ENCODE data around the gene TM9SF1. TPM values are rescaled to one million over a fixed set of nuclear protein-coding genes. Genes with fewer than 3 reads are reported as not detected.

The TM9SF1 gene
- total and polyA plus RNA-seq, 5 experiments from 2014 or later, result 19.4 to 29.8 (median 23.1) TPM

- Mint-ChIP-seq H3K36me3 (peaks cover 0 to 48% (median 12%) of the 10 kb centered on the region in 3 donors), H3K9me3 (no peaks in the 10 kb centered on the region), H3K4me1 (peaks cover 22 to 71% (median 69%) of the 10 kb centered on the region in 4 donors), H3K4me3 (peak within 1 kb of the TSS; percentile 94 to 100 (median 98)), H3K27me3 (no peaks in the 10 kb centered on the region), H3K27ac (peak within 1 kb of the TSS; percentile 91 to 99 (median 96))
- peak; percentile 91 to 98 (median 96) for DNase-seq
- POLR2A ChIA-PET, result interaction anchor here (1.0 to 5.1 kb wide), 17 partner anchors 10 to 284 kb away, joined by 3 to 84 read pairs (median 12); partner anchors contain the start of genes CHMP4A, DCAF11, IPO4 and IRF9
- ATAC-seq, result peak; percentile 87 to 90
Measured at GRCh38 chr14:24146978-24147760, 48.1 kb downstream of the TM9SF1 start, which contains the start of gene RNF31. RNF31 (plus strand) TSS chr14:24147498; CDS start chr14:24147699, 201 bp downstream.

DNA sequence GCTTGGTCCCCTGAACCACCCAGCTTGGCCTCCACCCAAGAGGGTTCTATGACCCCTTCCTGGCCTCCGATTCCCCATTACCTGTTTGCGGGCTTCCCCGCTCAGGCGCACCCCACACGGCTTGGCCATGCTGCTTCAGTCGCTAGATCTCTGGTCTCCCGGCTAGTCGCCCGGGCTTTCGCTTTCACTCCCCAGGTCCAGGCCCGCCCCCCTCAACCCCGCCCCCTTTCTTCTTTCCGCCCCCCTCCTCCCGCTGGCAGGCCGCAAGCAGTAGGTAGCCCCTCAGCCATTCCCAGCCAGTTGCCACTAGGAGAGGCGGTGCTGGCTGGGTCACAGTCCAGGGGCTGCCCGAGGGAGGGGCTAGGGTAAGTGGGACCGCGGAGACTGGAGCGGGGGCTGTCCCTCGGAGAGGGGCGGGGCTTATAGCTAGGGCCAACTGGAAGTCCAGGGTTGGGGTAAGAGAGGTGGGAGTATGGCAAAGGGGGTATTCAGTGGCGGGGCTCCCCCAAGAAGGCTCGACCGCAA is 48.7 kb downstream of the TM9SF1 start, which contains the start of gene PSME2:
Gene PSME2 (minus strand): TSS at position 158 of the 525 bp plus-strand sequence. CDS start 29 bp downstream, at position 129.
- Mint-ChIP-seq H3K27ac (peak within 1 kb of the TSS; percentile 91 to 99 (median 96)), H3K9me3 (no peaks in the 10 kb centered on the region), H3K4me3 (peak within 1 kb of the TSS; percentile 94 to 100 (median 98)), H3K4me1 (peaks cover 25 to 76% (median 73%) of the 10 kb centered on the region in 4 donors), H3K27me3 (no peaks in the 10 kb centered on the region), H3K36me3 (peaks cover 0 to 41% (median 12%) of the 10 kb centered on the region in 3 donors)
- POLR2A ChIA-PET, result interaction anchor here (1.0 to 5.1 kb wide), 17 partner anchors 9 to 285 kb away, joined by 3 to 84 read pairs (median 12); partner anchors contain the start of genes CHMP4A, DCAF11, IPO4 and IRF9
- DNase-seq, result peak; percentile 71 to 91 (median 82)
- peak; percentile 57 to 64 for ATAC-seq

GRCh38 chr14:24145690-24146452 is 49.4 kb downstream of the TM9SF1 start:
- H3K27me3 Mint-ChIP-seq, result no peaks in the 10 kb centered on the region
- peaks cover 23 to 78% (median 74%) of the 10 kb centered on the region in 4 donors for H3K4me1 Mint-ChIP-seq
- POLR2A ChIA-PET, result interaction anchor here (0.6 to 5.1 kb wide), 15 partner anchors 9 to 285 kb away, joined by 3 to 84 read pairs (median 12); partner anchors contain the start of genes CHMP4A, DCAF11, IRF9 and NRL
- peak overlapping the region; percentile 91 to 99 (median 96) for H3K27ac Mint-ChIP-seq
- H3K9me3 Mint-ChIP-seq, result no peaks in the 10 kb centered on the region
- H3K4me3 Mint-ChIP-seq, result peak overlapping the region; percentile 94 to 100 (median 98)
- DNase-seq (no peak), ATAC-seq (no peak)
- H3K36me3 Mint-ChIP-seq, result peaks cover 0 to 35% (median 9%) of the 10 kb centered on the region in 3 donors

DNA sequence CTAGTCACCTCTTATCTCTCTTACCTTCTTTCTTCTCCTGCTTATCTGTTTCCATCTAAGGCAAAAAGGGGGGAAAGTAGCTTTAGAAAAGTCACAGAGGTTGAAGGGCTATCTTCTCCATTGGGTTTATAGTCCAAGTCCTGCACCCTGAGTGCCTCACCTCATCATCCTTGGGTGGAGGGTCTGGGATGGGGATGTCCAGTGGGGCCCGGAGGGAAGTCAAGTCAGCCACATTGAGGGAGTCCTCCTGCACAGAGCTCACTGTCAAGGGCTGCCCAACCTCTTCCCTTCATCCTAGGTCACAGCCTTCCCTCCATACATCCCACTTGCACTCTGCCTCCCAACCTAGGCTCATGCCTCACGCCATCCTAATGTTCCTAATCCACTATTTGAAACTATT is 50.0 kb downstream of the TM9SF1 start:
- Mint-ChIP-seq H3K4me1 (peaks cover 23 to 77% (median 74%) of the 10 kb centered on the region in 4 donors), H3K4me3 (peak overlapping the region; percentile 94 to 100 (median 98)), H3K27ac (peak overlapping the region in 8 of 10 donors; percentile 62 to 99 (median 92)), H3K9me3 (no peaks in the 10 kb centered on the region), H3K36me3 (peaks cover 0 to 29% (median 4%) of the 10 kb centered on the region in 3 donors), H3K27me3 (no peaks in the 10 kb centered on the region)
- DNase-seq, result no peak
- no peak for ATAC-seq
- POLR2A ChIA-PET, result interaction anchor here (0.6 to 5.1 kb wide), 9 partner anchors 8 to 97 kb away, joined by 3 to 84 read pairs (median 12); partner anchors contain the start of genes DCAF11, IRF9, NRL and PSME1

GRCh38 chr14:24144451-24144850 is 50.8 kb downstream of the TM9SF1 start:
- DNase-seq (no peak), ATAC-seq (no peak)
- peak overlapping the region in 8 of 10 donors; percentile 8 to 87 (median 48) for H3K27ac Mint-ChIP-seq
- POLR2A ChIA-PET, result interaction anchor here (1.2 to 5.1 kb wide), 4 partner anchors 8 to 29 kb away, joined by 3 to 55 read pairs (median 4); partner anchors contain the start of genes IRF9 and PSME1
- peaks cover 0 to 27% (median 4%) of the 10 kb centered on the region in 3 donors for H3K36me3 Mint-ChIP-seq
- H3K9me3 Mint-ChIP-seq, result no peaks in the 10 kb centered on the region
- peaks cover 25 to 78% (median 71%) of the 10 kb centered on the region in 4 donors for H3K4me1 Mint-ChIP-seq
- H3K27me3 Mint-ChIP-seq, result no peaks in the 10 kb centered on the region
- H3K4me3 Mint-ChIP-seq, result peak overlapping the region in 7 of 10 donors; percentile 5 to 70 (median 50)

DNA sequence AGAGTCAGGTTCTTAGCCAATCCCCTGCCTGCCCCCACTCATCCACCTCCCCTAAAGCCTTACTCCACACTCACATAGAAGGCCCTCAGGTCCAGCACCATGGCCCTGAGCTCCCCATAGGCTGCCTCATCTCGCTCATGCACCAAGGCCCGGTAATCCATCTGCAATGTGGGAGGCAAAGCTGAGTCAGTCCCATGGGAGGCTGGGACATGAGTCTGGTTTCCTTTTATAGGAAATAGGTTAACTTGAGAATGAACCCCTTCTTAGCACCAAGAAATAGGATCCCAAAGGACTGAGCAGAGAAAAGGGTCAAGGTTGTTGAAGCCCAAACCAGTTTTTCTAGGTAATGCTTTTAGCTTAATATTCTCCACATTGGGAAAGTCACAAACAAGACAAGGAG is 51.7 kb downstream of the TM9SF1 start:
- H3K27me3 Mint-ChIP-seq, result no peaks in the 10 kb centered on the region
- DNase-seq, result no peak
- ATAC-seq, result no peak
- H3K9me3 Mint-ChIP-seq, result no peaks in the 10 kb centered on the region
- H3K4me3 Mint-ChIP-seq, result peak overlapping the region in 6 of 10 donors; percentile 26 to 58 (median 38)
- peaks cover 0 to 30% (median 4%) of the 10 kb centered on the region in 3 donors for H3K36me3 Mint-ChIP-seq
- peaks cover 28 to 78% (median 70%) of the 10 kb centered on the region in 4 donors for H3K4me1 Mint-ChIP-seq
- peak overlapping the region in 4 of 10 donors; percentile 15 to 94 (median 50) for H3K27ac Mint-ChIP-seq
- POLR2A ChIA-PET, result interaction anchor here (0.8 to 1.3 kb wide), 5 partner anchors 7 to 30 kb away, joined by 3 to 4 read pairs (median 3); partner anchors contain the start of genes IRF9 and PSME1

GRCh38 chr14:24141097-24141880 is 54.0 kb downstream of the TM9SF1 start, which contains the start of gene EMC9:
EMC9 (minus strand) TSS chr14:24141591; CDS start chr14:24141304, 287 bp downstream.
- DNase-seq, result peak; percentile 95 to 100 (median 99)
- H3K4me3 Mint-ChIP-seq, result peak within 1 kb of the TSS; percentile 88 to 96 (median 91)

DNA sequence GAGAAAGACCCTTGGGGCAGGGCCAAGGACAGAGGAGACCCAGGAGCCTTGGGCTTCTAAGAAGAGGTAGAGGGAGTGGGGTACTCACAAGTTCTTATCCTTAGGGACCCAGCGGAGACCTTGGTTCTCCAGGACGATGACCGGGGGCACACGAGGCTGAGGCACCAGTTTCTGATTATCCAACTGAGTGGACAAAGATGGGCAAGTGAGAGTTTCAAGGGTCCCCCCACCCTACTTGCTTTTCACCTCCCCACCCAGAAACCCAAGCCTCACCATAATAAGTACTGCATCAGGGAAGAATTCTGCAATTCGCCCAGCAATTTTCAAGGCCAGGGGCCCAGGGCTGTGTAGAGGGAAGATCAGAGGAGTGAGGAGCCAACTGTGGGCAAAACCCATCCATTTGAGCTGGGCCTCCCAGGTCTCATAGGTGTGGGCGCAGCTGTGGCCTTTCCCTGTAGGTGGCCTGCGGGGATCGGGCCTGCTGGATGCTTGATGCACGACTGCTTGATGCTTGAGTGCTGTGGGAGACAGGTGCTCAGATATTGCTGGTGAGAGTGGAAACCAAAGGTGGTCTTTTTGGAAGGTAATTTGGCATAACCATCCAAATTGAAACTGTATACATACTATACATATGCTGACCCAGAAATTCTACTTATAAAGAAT is 55.8 kb downstream of the TM9SF1 start:
- Mint-ChIP-seq H3K27ac (peak overlapping the region in 9 of 10 donors; percentile 18 to 86 (median 58)), H3K27me3 (no peaks in the 10 kb centered on the region), H3K4me3 (peak overlapping the region; percentile 31 to 89 (median 66)), H3K9me3 (no peaks in the 10 kb centered on the region), H3K4me1 (peaks cover 29 to 75% (median 69%) of the 10 kb centered on the region in 4 donors), H3K36me3 (peaks cover 0 to 33% (median 8%) of the 10 kb centered on the region in 3 donors)
- ATAC-seq (no peak), DNase-seq (no peak)
- POLR2A ChIA-PET, result interaction anchor here (4.1 to 9.5 kb wide), 2 partner anchors 7 to 23 kb away, joined by 64 to 177 read pairs; partner anchors contain the start of genes DCAF11, NRL, PSME2 and RNF31

More at GRCh38 chr14:24141097-24141880, 54.0 kb downstream of the TM9SF1 start, which contains the start of gene EMC9:
- Mint-ChIP-seq H3K9me3 (no peaks in the 10 kb centered on the region), H3K36me3 (peaks cover 0 to 36% (median 8%) of the 10 kb centered on the region in 3 donors), H3K27ac (peak within 1 kb of the TSS; percentile 83 to 97 (median 94)), H3K4me1 (peaks cover 31 to 88% (median 79%) of the 10 kb centered on the region in 4 donors), H3K27me3 (no peaks in the 10 kb centered on the region)
- peak; percentile 90 to 93 for ATAC-seq
- POLR2A ChIA-PET, result interaction anchor here (0.6 to 2.6 kb wide), 16 partner anchors 9 to 290 kb away, joined by 3 to 33 read pairs (median 4); partner anchors contain the start of genes DCAF11, IPO4, IRF9 and NRL

Data from naive thymus-derived CD8-positive, alpha-beta T cell (primary cell).